HepG2 (cell line): ENCODE measurements around the gene CABLES2. TPM values are rescaled to one million over a fixed set of nuclear protein-coding genes. Genes with fewer than 3 reads are reported as not detected.
A peak's percentile ranks its signal among the peaks of the same experiment; 100 is the strongest.

Source experiments
- ARID3A ChIP-seq: IDR thresholded peaks from 2 replicates; pipeline ENCODE4 v1.6.1; 2012; ENCODE audit warnings: low read depth, low read length, improper control_type of control experiment
- ARNTL ChIP-seq: sonication (generic); formaldehyde crosslinking; IDR thresholded peaks from 2 replicates; pipeline ENCODE4 v1.4.0; 2020; ENCODE audit warnings: mild to moderate bottlenecking, missing genetic modification reagents
- CTCF ChIP-seq: sonication (generic); formaldehyde crosslinking; IDR thresholded peaks from 2 replicates; pipeline ENCODE4 v1.5.0; 2020; ENCODE audit warnings: mild to moderate bottlenecking, missing genetic modification reagents, moderate library complexity
- FOXP4 ChIP-seq: sonication (generic); formaldehyde crosslinking; IDR thresholded peaks from 2 replicates; pipeline ENCODE4 v1.4.0; 2020; ENCODE audit warnings: missing genetic modification reagents
- HNF4G ChIP-seq, 2 experiments: sonication (generic) in 1 of 2; formaldehyde crosslinking in 1 of 2; IDR thresholded peaks; 2 replicates each; pipeline versions ENCODE4 v1.4.0 to v1.6.1; 2011 to 2020; ENCODE audit warnings: borderline replicate concordance in 2 of 2, low read depth in 2 of 2, mild to moderate bottlenecking in 2 of 2, low read length in 1 of 2, missing genetic modification reagents in 1 of 2, moderate library complexity in 1 of 2
- HOXA5 ChIP-seq: sonication (generic); formaldehyde crosslinking; IDR thresholded peaks from 2 replicates; pipeline ENCODE4 v1.4.0; 2020; ENCODE audit warnings: missing genetic modification reagents
- LRRFIP1 ChIP-seq: sonication (generic); formaldehyde crosslinking; conservative IDR thresholded peaks from 2 replicates; pipeline ENCODE4 v1.4.0; 2020; ENCODE audit warnings: missing genetic modification reagents
- MNT ChIP-seq: fragments of 450-650 bp; IDR thresholded peaks from 2 replicates; pipeline ENCODE4 v1.6.1; 2016
- PHF21A ChIP-seq: sonication (generic); formaldehyde crosslinking; IDR thresholded peaks from 2 replicates; pipeline ENCODE4 v1.5.0; 2020; ENCODE audit warnings: mild to moderate bottlenecking, missing genetic modification reagents
- PTBP1 ChIP-seq: fragments of 200-400 bp; formaldehyde crosslinking; IDR thresholded peaks from 2 replicates; pipeline ENCODE4 v1.6.1; 2018; ENCODE audit warnings: low read length, low read depth; ENCODE audit not compliant: poor library complexity, severe bottlenecking
- THAP8 ChIP-seq: sonication (generic); formaldehyde crosslinking; IDR thresholded peaks from 2 replicates; pipeline ENCODE4 v1.5.1; 2020; ENCODE audit warnings: missing genetic modification reagents, mild to moderate bottlenecking, borderline replicate concordance
- ZIK1 ChIP-seq: sonication (generic); formaldehyde crosslinking; IDR thresholded peaks from 2 replicates; pipeline ENCODE4 v1.5.0; 2020; ENCODE audit warnings: mild to moderate bottlenecking, low read depth, missing genetic modification reagents, borderline replicate concordance
- ZNF362 ChIP-seq: sonication (generic); formaldehyde crosslinking; IDR thresholded peaks from 2 replicates; pipeline ENCODE4 v1.4.0; 2020; ENCODE audit warnings: missing genetic modification reagents, mild to moderate bottlenecking, borderline replicate concordance
- ZNF652 ChIP-seq: IDR thresholded peaks from 2 replicates; pipeline ENCODE4 v1.6.1; 2016; ENCODE audit warnings: low read depth, borderline replicate concordance
- ZNF839 ChIP-seq: sonication (generic); formaldehyde crosslinking; IDR thresholded peaks from 2 replicates; pipeline ENCODE4 v1.4.0; 2020; ENCODE audit warnings: missing genetic modification reagents, mild to moderate bottlenecking, borderline replicate concordance
- polyA plus RNA-seq, 8 experiments: library from polyadenylated mRNA; depleted of rRNA in 3 of 8; stranded (reverse) in 7 of 8; unstranded in 1 of 8; fragments of >200 nt; fragmentation: Illumina TruSeq in 4 of 8; extraction: Trizol in 4 of 8; gene quantifications; 2 replicates each; pipeline versions ENCODE4 v1.2.1 to v1.2.3, GENCODE V29; 2011 to 2016; ENCODE audit warnings: low read depth in 4 of 8, missing spikeins in 1 of 8, mixed read lengths in 1 of 8; ENCODE audit not compliant: insufficient read depth in 1 of 8
- total RNA-seq, 5 experiments: library from RNA; depleted of rRNA; stranded (reverse); fragments of >200 nt; fragmentation: Illumina TruSeq; extraction: Trizol; gene quantifications; 2 replicates each; pipeline ENCODE4 v1.2.3, GENCODE V29; 2016; ENCODE audit warnings: low read depth in 1 of 5

The CABLES2 gene
- total and polyA plus RNA-seq, 2 of the 13 experiments (the other 11 are each of a cell fraction or from before 2014, with no cell fraction given) = 5.2 to 9.7 TPM

GRCh38 chr20:62412194-62413024 is 5.3 kb upstream of the CABLES2 start (continued):
- TF ChIP-seq ZNF839 (CRISPR knock-in tag) = no peak; the same call in 1 of the 2 replicates
- no peak for TF ChIP-seq THAP8 (CRISPR knock-in tag)
- no peak for TF ChIP-seq HOXA5 (CRISPR knock-in tag)
- no peak for TF ChIP-seq ZNF652 (CRISPR knock-in tag)
- TF ChIP-seq MNT = no peak
- no peak for TF ChIP-seq ZIK1
- TF ChIP-seq PHF21A (CRISPR knock-in tag) = no peak
- TF ChIP-seq LRRFIP1 (CRISPR knock-in tag) = no peak
- no peak for TF ChIP-seq ZNF362 (CRISPR knock-in tag)
- no peak for TF ChIP-seq ARID3A
- TF ChIP-seq HNF4G (IDR thresholded peaks at IDR 0.05; ENCODE audit: borderline replicate concordance, low read depth, low read length) = peak; percentile 27
- no peak for TF ChIP-seq HNF4G (CRISPR knock-in tag; IDR thresholded peaks at IDR 0.05; ENCODE audit: borderline replicate concordance, low read depth)
- TF ChIP-seq ARNTL = 0 out of 2 replicates have a peak, but pooled peaks have one; percentile 7
- TF ChIP-seq FOXP4 (CRISPR knock-in tag) = peak; percentile 41; the same call in 1 of the 2 replicates
- peak; percentile 17 for TF ChIP-seq PTBP1
- no peak; the same call in none of the 2 replicates for TF ChIP-seq CTCF (CRISPR knock-in tag)
